Astrocyte (in vitro differentiated cells and primary cell): Measurements from ENCODE around the gene PHKG2. TPM values are rescaled to one million over a fixed set of nuclear protein-coding genes. Genes with fewer than 3 reads are reported as not detected.

Experiments used
- DNase-seq: peaks from one replicate; pipeline ENCODE4 v3.0.0-alpha.2; 2010; ENCODE audit warnings: low read depth
- FAIRE-seq: peaks from 2 replicates; lab custom pipeline; 2011; peaks lifted over from hg19 to GRCh38; lab: Jason Lieb, UNC
- H2AFZ ChIP-seq: 2 replicates; pipeline ENCODE4 v1.6.0; 2012; ENCODE audit warnings: low read depth, low read length, inconsistent platforms
- H3K27ac ChIP-seq: 2 replicates; pipeline ENCODE4 v1.5.1; 2011; ENCODE audit warnings: low read depth, low read length, inconsistent platforms
- H3K27me3 ChIP-seq: 2 replicates; pipeline ENCODE4 v1.6.0; 2011; ENCODE audit warnings: low read length, inconsistent platforms; ENCODE audit not compliant: insufficient read depth
- H3K36me3 ChIP-seq: 2 replicates; pipeline ENCODE4 v1.5.1; 2011; ENCODE audit warnings: low read length, inconsistent platforms; ENCODE audit not compliant: insufficient read depth
- H3K4me1 ChIP-seq: 2 replicates; pipeline ENCODE4 v1.5.1; 2011; ENCODE audit warnings: low read length, inconsistent platforms; ENCODE audit not compliant: insufficient read depth
- H3K4me2 ChIP-seq: 2 replicates; pipeline ENCODE4 v1.6.0; 2012; ENCODE audit warnings: low read length, inconsistent platforms
- H3K4me3 ChIP-seq: 2 replicates; pipeline ENCODE4 v1.5.1; 2011; ENCODE audit warnings: low read depth, mild to moderate bottlenecking, low read length, inconsistent platforms; ENCODE audit not compliant: insufficient read depth
- H3K79me2 ChIP-seq: 2 replicates; pipeline ENCODE4 v1.6.0; 2012; ENCODE audit warnings: mild to moderate bottlenecking, low read length, inconsistent platforms; ENCODE audit not compliant: insufficient read depth
- H3K9ac ChIP-seq: 2 replicates; pipeline ENCODE4 v1.6.0; 2012; ENCODE audit warnings: mild to moderate bottlenecking, low read length, inconsistent platforms
- H3K9me3 ChIP-seq: 2 replicates; pipeline ENCODE4 v1.5.1; 2012; ENCODE audit warnings: low read depth, mild to moderate bottlenecking, low read length, inconsistent platforms; ENCODE audit not compliant: insufficient read depth
- H4K20me1 ChIP-seq: 2 replicates; pipeline ENCODE4 v1.6.0; 2012; ENCODE audit warnings: low read length, inconsistent platforms; ENCODE audit not compliant: insufficient read depth
- H3K27ac Mint-ChIP-seq: one replicate; pipeline ENCODE4 v1.8.0; 2021; ENCODE audit warnings: mild to moderate bottlenecking, mixed read lengths; ENCODE audit not compliant: unreplicated experiment
- H3K27me3 Mint-ChIP-seq: one replicate; pipeline ENCODE4 v1.8.0; 2021; ENCODE audit warnings: low read depth, mixed read lengths; ENCODE audit not compliant: unreplicated experiment
- H3K36me3 Mint-ChIP-seq: one replicate; pipeline ENCODE4 v1.8.0; 2021; ENCODE audit warnings: low read depth, mixed read lengths; ENCODE audit not compliant: unreplicated experiment
- H3K4me1 Mint-ChIP-seq: one replicate; pipeline ENCODE4 v1.8.0; 2021; ENCODE audit warnings: low read depth, mixed read lengths; ENCODE audit not compliant: unreplicated experiment
- H3K4me3 Mint-ChIP-seq: one replicate; pipeline ENCODE4 v1.8.0; 2021; ENCODE audit warnings: mild to moderate bottlenecking, moderate library complexity, mixed read lengths; ENCODE audit not compliant: unreplicated experiment
- H3K9me3 Mint-ChIP-seq: one replicate; pipeline ENCODE4 v1.8.0; 2021; ENCODE audit warnings: mild to moderate bottlenecking, mixed read lengths; ENCODE audit not compliant: unreplicated experiment
- CTCF ChIP-seq: IDR thresholded peaks from 2 replicates; pipeline ENCODE4 v1.5.1; 2011; ENCODE audit warnings: low read depth, mild to moderate bottlenecking, inconsistent platforms, low read length, moderate library complexity; ENCODE audit not compliant: insufficient read depth
- EZH2 ChIP-seq: IDR thresholded peaks from 2 replicates; pipeline ENCODE4 v1.6.1; 2012; ENCODE audit warnings: mild to moderate bottlenecking, low read length, inconsistent platforms; ENCODE audit not compliant: insufficient read depth
- total RNA-seq: library from RNA; stranded (reverse); gene quantifications from 2 replicates; pipeline ENCODE4 v1.2.1, GENCODE V29; 2021

Gene PHKG2
- total RNA-seq, 1 donor from 2014 or later, result 34.2 TPM

GRCh38 chr16:30767767-30768465 lies 19.7 kb downstream of the PHKG2 start:
- H3K27ac Mint-ChIP-seq, result peak overlapping the region; percentile 18
- H3K36me3 ChIP-seq, result peaks cover 70% of the 10 kb centered on the region
- H3K27me3 Mint-ChIP-seq, result no peaks in the 10 kb centered on the region
- no peak overlapping the region for H3K4me3 Mint-ChIP-seq
- no peak overlapping the region for H2AFZ ChIP-seq
- TF ChIP-seq EZH2 (no peak), CTCF (no peak)
- peaks cover 35% of the 10 kb centered on the region for H3K79me2 ChIP-seq
- FAIRE-seq (no peak), DNase-seq (no peak)
- no peak overlapping the region for H3K27ac ChIP-seq
- H3K36me3 Mint-ChIP-seq, result peaks cover 25% of the 10 kb centered on the region
- no peak overlapping the region for H3K4me3 ChIP-seq
- H3K9ac ChIP-seq, result no peak overlapping the region
- no peak overlapping the region for H3K4me2 ChIP-seq
- H4K20me1 ChIP-seq, result peaks cover 70% of the 10 kb centered on the region
- H3K4me1 Mint-ChIP-seq, result peaks cover 12% of the 10 kb centered on the region
- H3K9me3 Mint-ChIP-seq, result no peaks in the 10 kb centered on the region
- no peaks in the 10 kb centered on the region for H3K27me3 ChIP-seq
- H3K9me3 ChIP-seq, result no peaks in the 10 kb centered on the region
- peaks cover 4% of the 10 kb centered on the region for H3K4me1 ChIP-seq

- no peak overlapping the region for H3K4me3 Mint-ChIP-seq
- H3K9me3 Mint-ChIP-seq, result no peaks in the 10 kb centered on the region
- H3K27me3 Mint-ChIP-seq, result no peaks in the 10 kb centered on the region
- FAIRE-seq, result no peak
- H3K36me3 Mint-ChIP-seq, result peaks cover 29% of the 10 kb centered on the region
- DNase-seq, result no peak
- Histone ChIP-seq H3K4me2 (no peak overlapping the region), H3K79me2 (peaks cover 27% of the 10 kb centered on the region), H4K20me1 (peaks cover 65% of the 10 kb centered on the region), H3K36me3 (peaks cover 69% of the 10 kb centered on the region), H3K4me1 (no peaks in the 10 kb centered on the region), H3K27ac (no peak overlapping the region), H3K9me3 (no peaks in the 10 kb centered on the region), H3K9ac (no peak overlapping the region), H3K4me3 (no peak overlapping the region), H2AFZ (no peak overlapping the region), H3K27me3 (no peaks in the 10 kb centered on the region)
- peaks cover 5% of the 10 kb centered on the region for H3K4me1 Mint-ChIP-seq
- TF ChIP-seq CTCF, result no peak
- no peak for TF ChIP-seq EZH2
- peak overlapping the region; percentile 58 for H3K27ac Mint-ChIP-seq
Measured at GRCh38 chr16:30768583-30769181, 20.5 kb downstream of the PHKG2 start.
